ENCODE results near the gene ULBP2.
"Not testable (repeated sequence)": the region's sequence is repeated elsewhere in the genome, so short reads cannot be mapped to it uniquely, and the experiment has no call there.

The ULBP2 gene

GRCh38 chr6:149953934-149954327 is 12.1 kb downstream of the ULBP2 start:
- ATAC-seq, result peak; percentile 82

GRCh38 chr6:149954328-149954983 is 12.6 kb downstream of the ULBP2 start:
- ATAC-seq, result peak; percentile 34

GRCh38 chr6:149954984-149955653 is 13.3 kb downstream of the ULBP2 start:
- ATAC-seq, result not testable (repeated sequence)

DNA sequence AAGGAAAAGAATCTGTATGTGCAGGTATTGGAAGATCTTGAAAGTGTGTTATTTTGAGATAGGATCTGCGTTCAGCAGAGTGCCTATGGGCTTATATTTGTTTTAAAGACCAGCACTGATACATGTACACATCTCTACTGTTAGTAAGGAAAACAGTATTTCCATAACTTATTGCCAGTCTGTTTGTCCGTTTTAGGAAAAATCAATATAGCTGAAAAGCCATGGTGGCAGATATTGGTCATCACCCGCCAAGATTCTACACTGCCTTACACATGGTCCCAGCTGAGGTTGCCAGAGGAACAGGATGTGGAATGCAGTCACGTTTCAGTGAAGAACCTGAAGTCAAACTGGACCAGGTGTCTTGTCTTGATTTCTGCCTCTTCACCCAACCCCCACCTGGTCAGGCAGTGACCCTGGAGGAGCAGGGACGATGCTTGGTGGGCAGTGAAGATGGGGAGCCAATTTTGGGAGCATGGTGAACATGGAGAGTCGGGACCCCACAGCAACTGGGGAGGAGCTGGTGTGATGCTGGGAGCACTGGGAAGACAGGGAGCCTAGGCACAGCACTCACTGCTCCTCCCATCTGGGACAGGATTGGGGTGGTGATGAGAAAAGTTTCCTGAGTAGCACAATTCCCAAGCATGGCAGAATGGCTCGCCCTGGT is 14.0 kb downstream of the ULBP2 start:
- ATAC-seq, result not testable (repeated sequence)

DNA sequence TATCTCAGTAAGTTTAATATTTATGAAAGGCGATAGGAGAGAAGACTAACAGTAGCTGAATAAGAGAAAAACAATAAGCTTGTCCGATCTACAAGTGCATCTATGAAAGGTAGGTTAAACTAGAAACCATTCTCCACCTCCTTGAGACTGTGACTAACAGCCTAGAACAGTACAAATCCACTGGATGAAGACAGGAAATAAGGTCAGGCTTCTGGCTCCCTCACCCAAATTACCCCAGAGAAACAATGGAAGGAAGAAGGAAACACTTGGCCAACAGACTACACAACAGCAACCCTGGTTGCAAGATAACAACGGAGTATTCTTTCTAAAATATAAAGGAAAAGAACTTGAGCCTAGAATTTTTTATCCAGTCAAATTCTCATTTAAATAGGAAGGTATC is 16.3 kb downstream of the ULBP2 start:
- not testable (repeated sequence) for ATAC-seq

DNA sequence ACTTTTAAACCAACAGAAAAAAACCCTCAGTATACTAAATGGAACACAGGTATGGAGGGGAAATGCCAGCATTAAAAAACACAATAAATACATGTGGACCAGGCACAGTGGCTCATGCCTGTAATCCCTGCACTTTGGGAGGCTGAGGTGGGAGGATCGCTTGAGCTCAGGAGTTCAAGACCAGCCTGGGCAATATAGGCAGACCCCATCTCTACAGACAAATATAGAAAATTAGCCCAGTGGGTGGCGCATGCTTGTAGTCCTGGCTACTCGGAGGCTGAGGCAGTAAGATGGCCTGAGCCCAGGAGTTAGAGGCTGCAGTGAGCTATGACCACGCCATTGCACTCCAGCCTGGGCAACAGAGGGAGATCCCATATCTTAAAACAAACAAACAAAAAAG is 18.0 kb downstream of the ULBP2 start:
- not testable (repeated sequence) for ATAC-seq

GRCh38 chr6:149960488-149960887 is 18.7 kb downstream of the ULBP2 start:
- TF ChIP-seq OSR1 (CRISPR knock-in tag; IDR thresholded peaks at IDR 0.05) (no peak), ESRRG (CRISPR knock-in tag; IDR thresholded peaks at IDR 0.05) (no peak), TOX (CRISPR knock-in tag; IDR thresholded peaks at IDR 0.05; ENCODE audit: borderline replicate concordance) (no peak), ARNTL (CRISPR knock-in tag; IDR thresholded peaks at IDR 0.05; ENCODE audit: borderline replicate concordance, low read depth) (no peak), PPARA (CRISPR knock-in tag; IDR thresholded peaks at IDR 0.05; ENCODE audit: borderline replicate concordance) (no peak), ZC3H10 (CRISPR knock-in tag; IDR thresholded peaks at IDR 0.05) (no peak)
- no peak for ATAC-seq

DNA sequence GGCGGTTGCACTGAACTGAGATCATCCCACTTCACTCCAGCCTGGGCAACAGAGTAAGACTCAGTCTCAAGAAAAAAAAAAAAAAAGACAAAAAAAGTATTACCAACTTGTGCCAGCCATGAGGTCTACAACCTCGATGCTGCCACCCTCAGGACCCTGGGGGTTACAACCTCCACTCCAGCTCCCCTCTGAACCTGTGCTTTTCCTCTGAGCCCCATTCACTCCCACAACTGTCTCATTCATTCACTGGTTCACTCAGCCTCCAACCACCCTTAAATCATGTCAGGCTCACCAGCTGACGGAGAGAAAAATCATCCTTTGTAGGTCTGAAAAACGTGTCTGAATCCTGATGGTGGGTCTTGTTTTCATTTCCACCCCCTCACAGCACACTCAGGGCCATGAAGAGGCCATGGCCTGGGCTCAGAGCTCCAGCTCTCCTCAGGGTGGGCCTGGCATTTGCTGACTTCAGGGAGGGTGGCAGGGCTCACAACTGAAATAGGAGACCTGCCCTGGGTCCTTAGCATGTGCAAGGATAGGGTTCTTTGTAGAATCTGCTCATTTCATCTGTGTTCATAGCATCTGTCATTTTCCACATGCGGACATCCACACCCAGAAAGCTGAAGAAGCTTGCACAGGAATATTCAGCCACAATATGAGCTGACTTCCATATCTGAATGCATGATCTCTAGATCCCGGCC is 20.1 kb downstream of the ULBP2 start:
- TF ChIP-seq CSDC2 (CRISPR knock-in tag; IDR thresholded peaks at IDR 0.05) (no peak), ZNF565 (CRISPR knock-in tag; conservative IDR thresholded peaks at IDR 0.05; ENCODE audit: low read depth) (no peak), ZC3H10 (CRISPR knock-in tag; IDR thresholded peaks at IDR 0.05) (no peak), TOX (CRISPR knock-in tag; IDR thresholded peaks at IDR 0.05; ENCODE audit: borderline replicate concordance) (no peak), ZFP30 (CRISPR knock-in tag; IDR thresholded peaks at IDR 0.05) (no peak), ZNF70 (CRISPR knock-in tag; IDR thresholded peaks at IDR 0.05) (no peak), PATZ1 (CRISPR knock-in tag; IDR thresholded peaks at IDR 0.05; ENCODE audit: borderline replicate concordance) (no peak), OSR1 (CRISPR knock-in tag; IDR thresholded peaks at IDR 0.05) (no peak), SNAI2 (CRISPR knock-in tag; IDR thresholded peaks at IDR 0.05) (no peak), TCF4 (CRISPR knock-in tag; IDR thresholded peaks at IDR 0.05; ENCODE audit: borderline replicate concordance) (no peak), ARNTL (CRISPR knock-in tag; IDR thresholded peaks at IDR 0.05; ENCODE audit: borderline replicate concordance, low read depth) (no peak), ZNF8 (CRISPR knock-in tag; IDR thresholded peaks at IDR 0.05) (no peak), BACH2 (CRISPR knock-in tag; IDR thresholded peaks at IDR 0.05; ENCODE audit: borderline replicate concordance) (no peak), GLIS3 (CRISPR knock-in tag; IDR thresholded peaks at IDR 0.05) (no peak), PPARA (CRISPR knock-in tag; IDR thresholded peaks at IDR 0.05; ENCODE audit: borderline replicate concordance) (no peak)
- TF ChIP-seq, protein P1, sequence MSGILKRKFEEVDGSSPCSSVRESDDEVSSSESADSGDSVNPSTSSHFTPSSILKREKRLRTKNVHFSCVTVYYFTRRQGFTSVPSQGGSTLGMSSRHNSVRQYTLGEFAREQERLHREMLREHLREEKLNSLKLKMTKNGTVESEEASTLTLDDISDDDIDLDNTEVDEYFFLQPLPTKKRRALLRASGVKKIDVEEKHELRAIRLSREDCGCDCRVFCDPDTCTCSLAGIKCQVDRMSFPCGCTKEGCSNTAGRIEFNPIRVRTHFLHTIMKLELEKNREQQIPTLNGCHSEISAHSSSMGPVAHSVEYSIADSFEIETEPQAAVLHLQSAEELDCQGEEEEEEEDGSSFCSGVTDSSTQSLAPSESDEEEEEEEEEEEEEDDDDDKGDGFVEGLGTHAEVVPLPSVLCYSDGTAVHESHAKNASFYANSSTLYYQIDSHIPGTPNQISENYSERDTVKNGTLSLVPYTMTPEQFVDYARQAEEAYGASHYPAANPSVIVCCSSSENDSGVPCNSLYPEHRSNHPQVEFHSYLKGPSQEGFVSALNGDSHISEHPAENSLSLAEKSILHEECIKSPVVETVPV (CRISPR knock-in tag; IDR thresholded peaks at IDR 0.05), result no peak
- TF ChIP-seq, protein P2, sequence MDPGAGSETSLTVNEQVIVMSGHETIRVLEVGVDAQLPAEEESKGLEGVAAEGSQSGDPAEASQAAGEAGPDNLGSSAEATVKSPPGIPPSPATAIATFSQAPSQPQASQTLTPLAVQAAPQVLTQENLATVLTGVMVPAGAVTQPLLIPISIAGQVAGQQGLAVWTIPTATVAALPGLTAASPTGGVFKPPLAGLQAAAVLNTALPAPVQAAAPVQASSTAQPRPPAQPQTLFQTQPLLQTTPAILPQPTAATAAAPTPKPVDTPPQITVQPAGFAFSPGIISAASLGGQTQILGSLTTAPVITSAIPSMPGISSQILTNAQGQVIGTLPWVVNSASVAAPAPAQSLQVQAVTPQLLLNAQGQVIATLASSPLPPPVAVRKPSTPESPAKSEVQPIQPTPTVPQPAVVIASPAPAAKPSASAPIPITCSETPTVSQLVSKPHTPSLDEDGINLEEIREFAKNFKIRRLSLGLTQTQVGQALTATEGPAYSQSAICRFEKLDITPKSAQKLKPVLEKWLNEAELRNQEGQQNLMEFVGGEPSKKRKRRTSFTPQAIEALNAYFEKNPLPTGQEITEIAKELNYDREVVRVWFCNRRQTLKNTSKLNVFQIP (CRISPR knock-in tag; IDR thresholded peaks at IDR 0.05; ENCODE audit: borderline replicate concordance, low read depth), result no peak
- TF ChIP-seq, protein P3, sequence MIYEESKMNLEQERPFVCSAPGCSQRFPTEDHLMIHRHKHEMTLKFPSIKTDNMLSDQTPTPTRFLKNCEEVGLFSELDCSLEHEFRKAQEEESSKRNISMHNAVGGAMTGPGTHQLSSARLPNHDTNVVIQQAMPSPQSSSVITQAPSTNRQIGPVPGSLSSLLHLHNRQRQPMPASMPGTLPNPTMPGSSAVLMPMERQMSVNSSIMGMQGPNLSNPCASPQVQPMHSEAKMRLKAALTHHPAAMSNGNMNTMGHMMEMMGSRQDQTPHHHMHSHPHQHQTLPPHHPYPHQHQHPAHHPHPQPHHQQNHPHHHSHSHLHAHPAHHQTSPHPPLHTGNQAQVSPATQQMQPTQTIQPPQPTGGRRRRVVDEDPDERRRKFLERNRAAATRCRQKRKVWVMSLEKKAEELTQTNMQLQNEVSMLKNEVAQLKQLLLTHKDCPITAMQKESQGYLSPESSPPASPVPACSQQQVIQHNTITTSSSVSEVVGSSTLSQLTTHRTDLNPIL (CRISPR knock-in tag; IDR thresholded peaks at IDR 0.05; ENCODE audit: low read depth), result no peak
- peak; percentile 16; the same call in 2 of the 3 replicates for ATAC-seq

Measured in SK-N-SH treated with all-trans-retinoic acid at 6 μM for 48 hours (cell line).